HG03571 (cell line): ENCODE results near the gene PCBP2.
"Not testable (repeated sequence)": the region's sequence is repeated elsewhere in the genome, so short reads cannot be mapped to it uniquely, and the experiment has no call there.

Experiments
- ATAC-seq: cut with Tn5 transposase; IDR thresholded peaks from one replicate; pipeline ENCODE4 v1.9.1; 2021; ENCODE audit not compliant: unreplicated experiment

Gene PCBP2

GRCh38 chr12:53451661-53452158 lies at the start of gene PCBP2:
Gene PCBP2 (plus strand): TSS chr12:53452102. CDS start chr12:53454801, 2,699 bp downstream.
- peak; percentile 94 for ATAC-seq

DNA sequence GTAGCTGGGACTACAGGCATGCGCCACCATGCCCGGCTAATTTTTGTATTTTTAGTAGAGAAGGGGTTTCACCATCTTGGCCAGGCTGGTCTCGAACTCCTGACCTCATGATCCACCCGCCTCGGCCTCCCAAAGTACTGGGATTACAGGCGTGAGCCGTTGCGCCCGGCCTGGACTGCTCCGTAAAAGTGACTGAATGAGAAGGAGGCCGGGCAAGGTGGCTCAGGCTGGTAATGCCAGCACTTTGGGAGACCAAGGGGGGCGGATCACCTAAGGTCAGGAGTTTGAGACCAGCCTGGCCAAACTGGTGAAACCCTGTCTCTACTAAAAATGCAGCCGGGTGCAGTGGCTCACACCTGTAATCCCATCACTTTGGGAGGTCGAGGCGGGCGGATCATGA lies 49.6 kb upstream of the PCBP2 start:
- ATAC-seq = not testable (repeated sequence)

DNA sequence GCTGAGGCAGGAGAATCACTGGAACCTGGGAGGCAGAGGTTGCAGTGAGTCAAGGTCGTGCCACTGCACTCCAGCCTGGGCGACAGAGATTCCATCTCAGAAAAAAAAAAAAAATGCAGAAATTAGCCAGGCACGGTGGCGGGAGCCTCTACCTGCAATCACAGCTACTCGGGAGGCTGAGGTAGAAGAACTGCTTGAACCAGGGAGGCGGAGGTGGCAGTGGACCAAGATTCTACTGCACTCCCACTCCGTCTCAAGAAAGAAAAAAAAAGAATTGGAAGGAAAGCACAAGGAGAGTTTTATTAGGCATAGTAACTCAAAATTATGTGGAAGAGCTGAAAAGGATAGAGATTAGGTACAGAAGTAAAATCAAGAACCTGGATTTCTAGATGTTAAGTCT lies 49.0 kb upstream of the PCBP2 start:
- ATAC-seq = no peak

GRCh38 chr12:53410951-53411350 lies 41.0 kb upstream of the PCBP2 start:
- ATAC-seq = no peak

DNA sequence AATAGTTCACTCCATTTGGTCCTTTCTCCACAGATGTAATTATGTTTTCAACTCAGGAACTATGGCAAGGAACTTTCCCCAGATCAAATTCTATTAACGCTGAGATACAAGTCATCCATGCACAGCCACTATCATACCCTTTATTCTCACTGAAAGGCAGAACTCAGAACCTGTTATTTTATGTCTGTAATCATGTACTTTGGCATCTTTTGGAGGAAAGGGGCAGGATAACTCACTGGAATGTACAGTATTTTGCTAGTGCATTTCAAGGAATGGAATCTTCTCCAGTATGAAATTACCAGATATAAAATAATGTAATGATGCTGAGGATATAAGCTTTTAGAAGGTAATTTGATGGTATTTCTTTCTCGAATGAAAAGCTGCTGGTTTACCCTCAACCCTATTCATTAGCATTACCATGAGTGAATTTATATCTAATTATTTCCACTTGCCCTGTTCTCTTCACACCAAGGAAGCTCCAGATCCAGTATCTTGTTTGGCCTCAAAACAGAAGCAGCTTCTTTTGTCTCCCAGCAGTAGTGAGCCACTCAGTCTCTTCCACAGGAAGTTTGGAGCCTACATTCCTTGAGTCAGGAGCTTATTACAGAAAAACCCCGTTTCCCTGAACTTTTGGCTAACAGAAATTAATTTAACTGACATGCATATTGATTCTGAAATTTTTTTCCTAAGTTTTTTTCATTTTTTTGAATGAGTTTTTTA lies 38.3 kb upstream of the PCBP2 start:
- ATAC-seq = no peak

DNA sequence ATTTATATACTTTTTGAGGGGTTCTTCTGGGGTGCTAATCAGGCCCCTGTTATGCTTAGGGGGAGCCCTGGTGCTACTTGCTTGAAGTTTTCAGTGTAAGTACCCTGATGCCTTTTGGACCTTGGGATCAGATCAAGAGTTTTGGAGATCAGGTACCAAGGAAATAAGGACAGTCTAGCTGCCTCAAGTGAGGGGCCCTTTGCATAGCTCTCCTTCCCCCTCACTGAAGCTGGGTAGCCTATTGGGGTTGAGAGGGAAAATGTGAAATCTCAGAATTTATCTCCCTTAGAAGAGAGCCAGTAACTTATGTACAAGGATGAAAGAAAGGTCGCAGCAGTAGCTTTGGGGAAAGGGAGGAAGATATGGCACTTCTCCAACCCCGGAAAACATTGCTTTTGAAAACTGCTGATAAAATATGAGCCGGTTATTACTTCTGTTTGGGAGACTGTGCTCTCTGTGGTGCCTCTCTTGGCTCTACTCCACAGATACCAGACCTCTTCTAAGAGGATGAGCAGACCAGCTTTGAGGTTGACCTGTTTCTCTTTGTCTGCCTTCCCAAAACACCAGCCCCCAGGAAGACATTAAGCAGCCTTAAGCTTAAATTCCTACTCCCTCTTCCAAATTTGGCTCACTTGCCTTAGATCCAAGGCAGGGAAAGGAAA lies 37.0 kb upstream of the PCBP2 start:
- no peak for ATAC-seq

GRCh38 chr12:53415752-53416389 lies 36.0 kb upstream of the PCBP2 start:
- not testable (repeated sequence) for ATAC-seq

DNA sequence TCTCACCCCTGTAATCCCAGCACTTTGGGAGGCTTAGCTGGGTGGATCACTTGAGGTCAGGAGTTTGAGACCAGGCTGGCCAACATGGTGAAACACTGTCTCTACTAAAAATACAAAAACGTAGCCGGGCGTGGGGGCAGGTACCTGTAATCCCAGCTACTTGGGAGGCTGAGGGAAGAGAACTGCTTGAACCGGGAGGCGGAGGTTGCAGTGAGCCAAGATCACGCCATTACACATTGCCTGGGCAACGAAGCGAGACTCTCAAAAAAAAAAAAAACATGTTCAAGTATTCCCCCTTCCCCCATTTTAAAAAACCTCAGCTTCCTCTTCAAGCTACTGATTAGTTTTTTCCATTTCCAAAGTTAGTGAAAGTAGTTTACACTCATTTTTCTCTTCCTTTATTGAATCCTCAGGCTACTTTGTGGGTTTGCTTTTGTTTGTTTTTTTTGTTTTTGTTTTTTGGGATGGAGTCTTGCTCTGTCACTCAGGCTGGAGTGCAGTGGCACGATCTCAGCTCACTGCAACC lies 34.5 kb upstream of the PCBP2 start:
- not testable (repeated sequence) for ATAC-seq

GRCh38 chr12:53418221-53418620 lies 33.7 kb upstream of the PCBP2 start:
- ATAC-seq = no peak

- ATAC-seq = no peak
These were observed 32.1 kb upstream of the PCBP2 start for GRCh38 chr12:53419756-53420155.

DNA sequence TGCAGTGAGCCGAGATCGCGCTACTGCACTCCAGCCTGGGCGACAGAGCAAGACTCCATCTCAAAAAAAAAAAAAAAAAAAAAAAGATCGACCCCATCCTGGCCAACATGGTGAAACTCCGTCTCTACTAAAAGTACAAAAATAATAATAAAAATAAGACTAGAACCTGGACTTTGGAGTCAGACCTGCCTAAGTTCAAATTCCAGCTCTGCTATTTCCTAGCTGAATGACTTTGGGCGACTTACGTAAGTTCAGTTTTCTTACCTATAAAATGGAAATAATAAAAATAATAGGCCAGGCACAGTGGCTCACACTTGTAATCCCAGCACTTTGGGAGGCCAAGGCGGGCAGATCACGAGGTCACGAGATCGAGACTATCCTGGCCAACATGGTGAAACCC lies 29.7 kb upstream of the PCBP2 start:
- ATAC-seq = not testable (repeated sequence)

GRCh38 chr12:53423597-53423996 lies 28.3 kb upstream of the PCBP2 start, which contains the start of gene AMHR2:
Gene AMHR2 (plus strand): TSS chr12:53423855. CDS start chr12:53423935, 80 bp downstream.
- no peak for ATAC-seq

DNA sequence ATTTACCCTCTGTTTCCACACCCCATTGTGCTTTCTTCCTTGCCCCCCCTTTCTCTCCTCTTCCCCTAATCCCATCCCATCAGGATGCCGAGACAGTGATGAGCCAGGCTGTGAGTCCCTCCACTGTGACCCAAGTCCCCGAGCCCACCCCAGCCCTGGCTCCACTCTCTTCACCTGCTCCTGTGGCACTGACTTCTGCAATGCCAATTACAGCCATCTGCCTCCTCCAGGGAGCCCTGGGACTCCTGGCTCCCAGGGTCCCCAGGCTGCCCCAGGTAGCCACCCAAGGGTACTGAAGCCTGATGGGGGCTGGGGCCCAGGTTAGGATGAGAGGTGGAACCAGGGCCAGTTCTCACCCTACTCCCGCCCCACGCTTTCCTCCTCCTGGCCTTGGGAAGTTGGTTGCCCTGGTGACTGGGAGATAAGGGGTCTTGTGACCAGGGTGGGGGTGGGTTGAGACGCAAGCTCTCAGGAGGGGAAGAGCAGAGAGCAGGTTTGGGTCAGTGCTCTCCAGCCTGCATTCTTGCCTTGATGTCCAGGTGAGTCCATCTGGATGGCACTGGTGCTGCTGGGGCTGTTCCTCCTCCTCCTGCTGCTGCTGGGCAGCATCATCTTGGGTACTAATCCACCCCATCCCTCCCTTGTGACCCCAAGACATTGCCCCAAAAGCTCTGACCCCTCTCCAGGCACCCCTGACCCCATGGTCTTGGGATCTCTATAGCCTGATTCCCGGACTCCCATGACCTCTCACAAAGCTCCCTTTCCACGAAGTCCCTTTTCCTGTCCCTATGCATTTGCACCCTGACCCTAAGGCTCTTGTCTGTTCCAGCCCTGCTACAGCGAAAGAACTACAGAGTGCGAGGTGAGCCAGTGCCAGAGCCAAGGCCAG lies 27.0 kb upstream of the PCBP2 start:
- ATAC-seq = no peak

DNA sequence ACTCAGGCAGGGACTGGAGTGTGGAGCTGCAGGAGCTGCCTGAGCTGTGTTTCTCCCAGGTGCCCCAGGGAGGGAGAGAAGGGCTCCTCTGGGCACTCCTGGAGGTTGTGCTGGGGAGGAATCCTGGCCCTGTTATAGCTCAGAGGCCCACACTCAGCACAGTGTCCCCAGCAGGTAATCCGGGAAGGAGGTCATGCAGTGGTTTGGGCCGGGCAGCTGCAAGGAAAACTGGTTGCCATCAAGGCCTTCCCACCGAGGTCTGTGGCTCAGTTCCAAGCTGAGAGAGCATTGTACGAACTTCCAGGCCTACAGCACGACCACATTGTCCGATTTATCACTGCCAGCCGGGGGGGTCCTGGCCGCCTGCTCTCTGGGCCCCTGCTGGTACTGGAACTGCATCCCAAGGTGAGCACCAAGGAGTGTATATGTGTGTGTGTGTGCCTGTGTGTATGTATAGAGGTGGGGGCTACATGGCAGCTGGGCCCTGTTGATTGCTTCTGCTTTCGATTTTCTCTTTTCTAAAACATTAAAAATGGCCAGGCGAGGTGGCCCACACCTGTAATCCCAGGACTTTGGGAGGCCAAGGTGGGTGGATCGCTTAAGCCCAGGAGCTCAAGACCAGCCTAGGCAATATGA lies 26.3 kb upstream of the PCBP2 start:
- no peak for ATAC-seq

- ATAC-seq = no peak
These were observed 23.9 kb upstream of the PCBP2 start for GRCh38 chr12:53427905-53428594.

GRCh38 chr12:53428741-53429140 lies 23.2 kb upstream of the PCBP2 start:
- no peak for ATAC-seq

DNA sequence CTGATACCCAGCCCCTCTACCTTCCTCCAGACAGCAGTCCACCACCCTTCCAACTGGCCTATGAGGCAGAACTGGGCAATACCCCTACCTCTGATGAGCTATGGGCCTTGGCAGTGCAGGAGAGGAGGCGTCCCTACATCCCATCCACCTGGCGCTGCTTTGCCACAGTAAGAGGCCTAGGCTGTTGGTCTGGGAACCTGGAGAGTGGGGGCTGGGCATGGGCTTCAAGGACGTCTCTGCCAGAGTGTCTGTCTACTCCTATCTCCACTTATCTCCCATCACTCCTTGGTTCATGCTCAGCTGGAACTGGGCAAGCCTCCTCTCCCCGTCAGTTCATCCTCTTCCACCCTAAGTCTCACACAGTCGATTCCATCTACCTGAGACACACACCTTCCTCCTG lies 21.8 kb upstream of the PCBP2 start:
- no peak for ATAC-seq

- no peak for ATAC-seq
These were observed 20.7 kb upstream of the PCBP2 start for GRCh38 chr12:53431187-53431586.

DNA sequence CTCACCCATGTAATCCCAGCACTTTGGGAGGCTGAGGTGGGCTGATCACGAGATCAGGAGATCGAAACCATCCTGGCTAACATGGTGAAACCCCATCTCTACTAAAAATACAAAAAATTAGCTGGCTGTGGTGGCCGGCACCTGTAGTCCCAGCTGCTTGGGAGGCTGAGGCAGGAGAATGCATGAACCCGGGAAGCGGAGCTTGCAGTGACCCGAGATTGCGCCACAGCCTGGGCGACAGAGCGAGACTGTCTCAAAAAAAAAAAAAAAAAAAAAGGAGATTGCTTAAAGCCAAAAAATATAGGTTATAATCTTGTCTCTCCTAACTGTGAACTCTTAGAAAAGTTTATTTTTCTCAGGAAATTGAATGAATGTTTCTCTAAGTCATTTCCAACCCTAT lies 16.6 kb upstream of the PCBP2 start:
- ATAC-seq = not testable (repeated sequence)
